K562 (cell line): Measurements from ENCODE around the gene TNIP1. TPM values are rescaled to one million over a fixed set of nuclear protein-coding genes. Genes with fewer than 3 reads are reported as not detected.

Experiments
- CBX1 ChIP-seq: sonication (generic); IDR thresholded peaks from 2 replicates; pipeline ENCODE4 v1.6.1; 2016; ENCODE audit warnings: antibody characterized with exemption, low read depth, mild to moderate bottlenecking
- CSDE1 ChIP-seq, 2 experiments: fragments of 450-650 bp; IDR thresholded peaks; 2 replicates each; pipeline ENCODE4 v1.6.1; 2016; ENCODE audit warnings: mild to moderate bottlenecking in 1 of 2
- EHMT2 ChIP-seq: fragments of 450-650 bp; IDR thresholded peaks from 2 replicates; pipeline ENCODE4 v1.6.1; 2018; ENCODE audit warnings: antibody characterized with exemption
- ETV6 ChIP-seq, 3 experiments: fragments of 150-350 bp in 1 of 3; sonication (generic) in 1 of 3; formaldehyde crosslinking in 1 of 3; IDR thresholded peaks; 2 replicates each; pipeline versions ENCODE4 v1.6.1 to v1.8.0; 2014 to 2022; ENCODE audit warnings: borderline replicate concordance in 2 of 3, low read depth in 2 of 3, antibody characterized with exemption in 1 of 3, low read length in 1 of 3, mild to moderate bottlenecking in 1 of 3, missing genetic modification reagents in 1 of 3
- KAT2B ChIP-seq: IDR thresholded peaks from one replicate; pipeline ENCODE4 v1.6.1; 2012; ENCODE audit warnings: low read depth, mild to moderate bottlenecking, control low read depth, inconsistent platforms, low read length, moderate library complexity
- L3MBTL2 ChIP-seq: fragments of 450-650 bp; IDR thresholded peaks from 2 replicates; pipeline ENCODE4 v1.6.1; 2016; ENCODE audit warnings: mild to moderate bottlenecking, moderate library complexity
- MCM3 ChIP-seq: fragments of 450-650 bp; IDR thresholded peaks from 2 replicates; pipeline ENCODE4 v1.6.1; 2016
- MIER1 ChIP-seq: fragments of 450-650 bp; IDR thresholded peaks from 2 replicates; pipeline ENCODE4 v1.6.1; 2016; ENCODE audit warnings: antibody characterized with exemption, mild to moderate bottlenecking, low read depth
- NR4A1 ChIP-seq, 2 experiments: fragments of 250-450 bp in 1 of 2; fragments of 450-650 bp in 1 of 2; sonication (Bioruptor Pico) in 1 of 2; IDR thresholded peaks; 2 replicates each; pipeline versions ENCODE4 v1.4.0 to v1.6.1; 2016 to 2020; ENCODE audit warnings: mild to moderate bottlenecking in 2 of 2, missing compliant biosample characterization in 1 of 2, missing genetic modification characterization in 1 of 2, moderate library complexity in 1 of 2
- OTX1 ChIP-seq: fragments of 450-650 bp; formaldehyde crosslinking; IDR thresholded peaks from 2 replicates; pipeline ENCODE4 v1.4.0; 2022; ENCODE audit warnings: mild to moderate bottlenecking
- RAD21 ChIP-seq, 2 experiments: fragments of 250-450 bp in 1 of 2; fragments of 450-650 bp in 1 of 2; sonication (Bioruptor Pico) in 1 of 2; formaldehyde crosslinking in 1 of 2; IDR thresholded peaks in 1 of 2; conservative IDR thresholded peaks in 1 of 2; 2 replicates each; pipeline versions ENCODE4 v1.4.0 to v1.8.0; 2020 to 2022; ENCODE audit warnings: mild to moderate bottlenecking in 2 of 2, moderate library complexity in 1 of 2
- RFX7 ChIP-seq: fragments of 250-450 bp; sonication (Bioruptor Pico); IDR thresholded peaks from 2 replicates; pipeline ENCODE4 v1.5.1; 2021; ENCODE audit warnings: mild to moderate bottlenecking
- SNIP1 ChIP-seq: fragments of 450-650 bp; IDR thresholded peaks from 2 replicates; pipeline ENCODE4 v1.7.1; 2017; ENCODE audit warnings: low read depth, mild to moderate bottlenecking
- STAT5A ChIP-seq: IDR thresholded peaks from 2 replicates; pipeline ENCODE4 v1.6.1; 2012; ENCODE audit warnings: low read length, inconsistent platforms, borderline replicate concordance
- ZNF354B ChIP-seq: fragments of 250-450 bp; sonication (Bioruptor Pico); IDR thresholded peaks from 2 replicates; pipeline ENCODE4 v1.4.0; 2020
- ZNF57 ChIP-seq: fragments of 450-650 bp; formaldehyde crosslinking; IDR thresholded peaks from 2 replicates; pipeline ENCODE4 v1.4.0; 2020; ENCODE audit warnings: mild to moderate bottlenecking, moderate library complexity
- ZNF778 ChIP-seq: fragments of 450-650 bp; formaldehyde crosslinking; IDR thresholded peaks from 2 replicates; pipeline ENCODE4 v1.4.0; 2020; ENCODE audit warnings: mild to moderate bottlenecking, moderate library complexity
- polyA plus RNA-seq, 8 experiments: library from polyadenylated mRNA; depleted of rRNA in 4 of 8; stranded (reverse) in 5 of 8; unstranded in 3 of 8; fragments of >200 nt; fragmentation: Nextera tagmentation in 2 of 8; fragmentation: Illumina TruSeq in 1 of 8; extraction: Ambion mirVana in 2 of 8; extraction: Trizol in 1 of 8; gene quantifications; 2 replicates each; pipeline versions ENCODE4 v1.2.1 to v1.2.3, GENCODE V29; 2011 to 2014; ENCODE audit warnings: inconsistent platforms in 1 of 8, missing spikeins in 1 of 8
- total RNA-seq, 7 experiments: library from RNA; depleted of rRNA in 6 of 7; stranded (reverse); fragments of >200 nt in 6 of 7; fragmentation: Illumina TruSeq in 2 of 7; extraction: Trizol in 2 of 7; gene quantifications; 2 replicates each; pipeline versions ENCODE4 v1.2.1 to v1.2.3, GENCODE V29; 2011 to 2021; ENCODE audit warnings: low replicate concordance in 1 of 7
- TF ChIP-seq, protein P1 (sequence below): sonication (generic); formaldehyde crosslinking; IDR thresholded peaks from 2 replicates; pipeline ENCODE4 v1.8.1; 2023; ENCODE audit warnings: mild to moderate bottlenecking, missing genetic modification reagents
- TF ChIP-seq, protein P2 (sequence below): fragments of 450-650 bp; IDR thresholded peaks from 2 replicates; pipeline ENCODE4 v1.6.1; 2018; ENCODE audit not compliant: partially characterized antibody
- TF ChIP-seq, protein P3 (sequence below): sonication (generic); formaldehyde crosslinking; IDR thresholded peaks from 2 replicates; pipeline ENCODE4 v1.4.0; 2020; ENCODE audit warnings: mild to moderate bottlenecking, missing genetic modification reagents
- TF ChIP-seq, protein P4 (sequence below): sonication (generic); formaldehyde crosslinking; IDR thresholded peaks from 2 replicates; pipeline ENCODE4 v1.8.0; 2022; ENCODE audit warnings: missing genetic modification reagents, mild to moderate bottlenecking, borderline replicate concordance

The TNIP1 gene
- total and polyA plus RNA-seq, 9 of the 15 experiments (the other 6 are each of a cell fraction or from before 2014, with no cell fraction given): 0.46 to 41.0 (median 24.6) TPM

DNA sequence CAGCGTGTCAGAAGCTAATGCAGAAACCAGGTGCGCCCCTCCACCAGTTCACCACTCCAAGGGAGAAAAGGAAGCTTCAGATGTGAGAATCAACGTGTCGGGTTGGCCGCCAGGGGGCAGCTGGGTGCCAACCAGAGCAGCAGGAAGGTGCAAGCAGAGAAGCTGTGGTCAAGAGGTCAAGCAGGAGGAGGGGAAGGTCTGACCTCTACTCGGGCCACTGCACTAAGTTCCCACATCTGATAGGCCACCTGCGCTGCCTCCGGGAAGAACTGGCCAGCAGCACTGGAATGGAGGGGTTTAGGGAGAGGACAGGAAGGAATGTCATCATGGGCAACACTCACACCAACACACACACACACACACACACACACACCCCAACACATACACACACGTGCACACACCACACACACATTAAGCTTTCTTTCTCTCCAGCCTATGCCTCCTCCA, 45.4 kb upstream of the TNIP1 start (continued):
- TF ChIP-seq ETV6 (IDR thresholded peaks at IDR 0.05; ENCODE audit: borderline replicate concordance in 1 of 2, low read depth in 2 of 2, low read length in 1 of 2): no peak
- no peak for TF ChIP-seq ETV6 (CRISPR knock-in tag; IDR thresholded peaks at IDR 0.05; ENCODE audit: borderline replicate concordance)
- TF ChIP-seq KAT2B: no peak
- TF ChIP-seq OTX1 (CRISPR knock-in tag): no peak
- no peak for TF ChIP-seq ZNF57 (CRISPR knock-in tag)
- TF ChIP-seq ZNF778 (CRISPR knock-in tag): no peak
- no peak for TF ChIP-seq NR4A1 (CRISPR knock-in tag; IDR thresholded peaks at IDR 0.05)
- TF ChIP-seq NR4A1 (tag; IDR thresholded peaks at IDR 0.05): no peak
- peak; percentile 54; the same call in 1 of the 2 replicates for TF ChIP-seq EHMT2
- TF ChIP-seq SNIP1: no peak
- TF ChIP-seq ZNF354B: no peak
- peak; percentile 49; the same call in 1 of the 2 replicates for TF ChIP-seq L3MBTL2
- no peak for TF ChIP-seq CSDE1 (IDR thresholded peaks at IDR 0.05)
- TF ChIP-seq, protein P1, sequence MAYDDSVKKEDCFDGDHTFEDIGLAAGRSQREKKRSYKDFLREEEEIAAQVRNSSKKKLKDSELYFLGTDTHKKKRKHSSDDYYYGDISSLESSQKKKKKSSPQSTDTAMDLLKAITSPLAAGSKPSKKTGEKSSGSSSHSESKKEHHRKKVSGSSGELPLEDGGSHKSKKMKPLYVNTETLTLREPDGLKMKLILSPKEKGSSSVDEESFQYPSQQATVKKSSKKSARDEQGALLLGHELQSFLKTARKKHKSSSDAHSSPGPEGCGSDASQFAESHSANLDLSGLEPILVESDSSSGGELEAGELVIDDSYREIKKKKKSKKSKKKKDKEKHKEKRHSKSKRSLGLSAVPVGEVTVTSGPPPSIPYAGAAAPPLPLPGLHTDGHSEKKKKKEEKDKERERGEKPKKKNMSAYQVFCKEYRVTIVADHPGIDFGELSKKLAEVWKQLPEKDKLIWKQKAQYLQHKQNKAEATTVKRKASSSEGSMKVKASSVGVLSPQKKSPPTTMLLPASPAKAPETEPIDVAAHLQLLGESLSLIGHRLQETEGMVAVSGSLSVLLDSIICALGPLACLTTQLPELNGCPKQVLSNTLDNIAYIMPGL (CRISPR knock-in tag): no peak
- TF ChIP-seq, protein P2, sequence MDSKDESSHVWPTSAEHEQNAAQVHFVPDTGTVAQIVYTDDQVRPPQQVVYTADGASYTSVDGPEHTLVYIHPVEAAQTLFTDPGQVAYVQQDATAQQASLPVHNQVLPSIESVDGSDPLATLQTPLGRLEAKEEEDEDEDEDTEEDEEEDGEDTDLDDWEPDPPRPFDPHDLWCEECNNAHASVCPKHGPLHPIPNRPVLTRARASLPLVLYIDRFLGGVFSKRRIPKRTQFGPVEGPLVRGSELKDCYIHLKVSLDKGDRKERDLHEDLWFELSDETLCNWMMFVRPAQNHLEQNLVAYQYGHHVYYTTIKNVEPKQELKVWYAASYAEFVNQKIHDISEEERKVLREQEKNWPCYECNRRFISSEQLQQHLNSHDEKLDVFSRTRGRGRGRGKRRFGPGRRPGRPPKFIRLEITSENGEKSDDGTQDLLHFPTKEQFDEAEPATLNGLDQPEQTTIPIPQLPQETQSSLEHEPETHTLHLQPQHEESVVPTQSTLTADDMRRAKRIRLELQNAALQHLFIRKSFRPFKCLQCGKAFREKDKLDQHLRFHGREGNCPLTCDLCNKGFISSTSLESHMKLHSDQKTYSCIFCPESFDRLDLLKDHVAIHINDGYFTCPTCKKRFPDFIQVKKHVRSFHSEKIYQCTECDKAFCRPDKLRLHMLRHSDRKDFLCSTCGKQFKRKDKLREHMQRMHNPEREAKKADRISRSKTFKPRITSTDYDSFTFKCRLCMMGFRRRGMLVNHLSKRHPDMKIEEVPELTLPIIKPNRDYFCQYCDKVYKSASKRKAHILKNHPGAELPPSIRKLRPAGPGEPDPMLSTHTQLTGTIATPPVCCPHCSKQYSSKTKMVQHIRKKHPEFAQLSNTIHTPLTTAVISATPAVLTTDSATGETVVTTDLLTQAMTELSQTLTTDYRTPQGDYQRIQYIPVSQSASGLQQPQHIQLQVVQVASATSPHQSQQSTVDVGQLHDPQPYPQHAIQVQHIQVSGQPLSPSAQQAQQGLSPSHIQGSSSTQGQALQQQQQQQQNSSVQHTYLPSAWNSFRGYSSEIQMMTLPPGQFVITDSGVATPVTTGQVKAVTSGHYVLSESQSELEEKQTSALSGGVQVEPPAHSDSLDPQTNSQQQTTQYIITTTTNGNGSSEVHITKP: no peak
- no peak for TF ChIP-seq RFX7 (CRISPR knock-in tag)
- peak; percentile 94 to 98 for TF ChIP-seq RAD21 (CRISPR knock-in tag; conservative IDR thresholded peaks at IDR 0.05 in 1 of 2, IDR thresholded peaks at IDR 0.05 in 1 of 2)
- TF ChIP-seq, protein P3, sequence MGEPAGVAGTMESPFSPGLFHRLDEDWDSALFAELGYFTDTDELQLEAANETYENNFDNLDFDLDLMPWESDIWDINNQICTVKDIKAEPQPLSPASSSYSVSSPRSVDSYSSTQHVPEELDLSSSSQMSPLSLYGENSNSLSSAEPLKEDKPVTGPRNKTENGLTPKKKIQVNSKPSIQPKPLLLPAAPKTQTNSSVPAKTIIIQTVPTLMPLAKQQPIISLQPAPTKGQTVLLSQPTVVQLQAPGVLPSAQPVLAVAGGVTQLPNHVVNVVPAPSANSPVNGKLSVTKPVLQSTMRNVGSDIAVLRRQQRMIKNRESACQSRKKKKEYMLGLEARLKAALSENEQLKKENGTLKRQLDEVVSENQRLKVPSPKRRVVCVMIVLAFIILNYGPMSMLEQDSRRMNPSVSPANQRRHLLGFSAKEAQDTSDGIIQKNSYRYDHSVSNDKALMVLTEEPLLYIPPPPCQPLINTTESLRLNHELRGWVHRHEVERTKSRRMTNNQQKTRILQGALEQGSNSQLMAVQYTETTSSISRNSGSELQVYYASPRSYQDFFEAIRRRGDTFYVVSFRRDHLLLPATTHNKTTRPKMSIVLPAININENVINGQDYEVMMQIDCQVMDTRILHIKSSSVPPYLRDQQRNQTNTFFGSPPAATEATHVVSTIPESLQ (CRISPR knock-in tag): no peak
- no peak for TF ChIP-seq MIER1
- TF ChIP-seq, protein P4, sequence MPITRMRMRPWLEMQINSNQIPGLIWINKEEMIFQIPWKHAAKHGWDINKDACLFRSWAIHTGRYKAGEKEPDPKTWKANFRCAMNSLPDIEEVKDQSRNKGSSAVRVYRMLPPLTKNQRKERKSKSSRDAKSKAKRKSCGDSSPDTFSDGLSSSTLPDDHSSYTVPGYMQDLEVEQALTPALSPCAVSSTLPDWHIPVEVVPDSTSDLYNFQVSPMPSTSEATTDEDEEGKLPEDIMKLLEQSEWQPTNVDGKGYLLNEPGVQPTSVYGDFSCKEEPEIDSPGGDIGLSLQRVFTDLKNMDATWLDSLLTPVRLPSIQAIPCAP: no peak
- no peak; the same call in 1 of the 2 replicates for TF ChIP-seq STAT5A
- no peak for TF ChIP-seq MCM3
- TF ChIP-seq CBX1: 0 out of 2 replicates have a peak, but pooled peaks have one; percentile 59
